CMK (cell line): ENCODE measurements around the gene AUP1.

Experiments used
- DNase-seq: peaks from one replicate; pipeline ENCODE4 v3.0.0-alpha.2; 2010; ENCODE audit warnings: low read depth

The AUP1 gene

GRCh38 chr2:74513605-74514367, 15.7 kb downstream of the AUP1 start:
- no peak for DNase-seq

- no peak for DNase-seq
These were observed 16.5 kb downstream of the AUP1 start for GRCh38 chr2:74512744-74513604.

DNA sequence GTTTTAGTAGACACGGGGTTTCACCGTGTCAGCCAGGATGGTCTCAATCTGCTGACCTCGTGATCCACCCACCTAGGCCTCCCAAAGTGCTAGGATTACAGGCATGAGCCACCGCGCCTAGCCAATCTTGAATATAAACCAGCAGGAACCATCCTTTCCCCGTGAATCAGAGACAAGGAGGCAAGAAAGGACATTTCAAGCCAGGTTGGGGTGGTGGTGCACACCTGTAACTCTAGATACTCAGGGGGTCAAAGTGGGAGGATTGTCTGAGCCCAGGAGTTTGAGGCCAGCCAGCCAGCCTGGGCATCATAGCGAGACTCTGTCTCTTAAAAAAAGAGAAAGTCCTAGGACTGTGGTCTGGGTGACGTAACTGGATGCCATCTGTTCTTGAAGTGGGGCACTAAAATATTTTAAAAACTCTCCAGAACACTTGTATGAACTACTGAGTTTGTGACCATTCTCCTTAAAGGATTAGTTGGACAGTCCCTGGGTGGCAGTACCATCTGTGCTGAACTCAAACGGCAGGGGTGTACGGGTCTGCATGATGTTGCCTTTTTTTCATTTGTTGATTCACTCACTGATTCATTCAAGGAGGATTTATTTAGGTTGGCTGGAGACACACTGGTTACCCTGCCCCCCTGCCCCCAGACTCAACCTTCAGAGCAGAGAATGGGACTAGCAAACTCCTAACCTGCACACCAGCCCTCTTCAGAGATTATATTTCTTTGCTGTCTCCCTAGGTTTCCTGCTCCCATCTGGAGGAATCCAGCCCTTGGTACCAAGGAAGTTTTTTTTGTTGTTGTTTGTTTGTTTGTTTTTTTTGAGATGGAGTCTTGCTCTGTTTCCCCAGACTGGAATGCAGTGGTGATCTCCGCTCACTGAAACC, 18.2 kb downstream of the AUP1 start:
- no peak for DNase-seq

GRCh38 chr2:74510272-74510671, 19.2 kb downstream of the AUP1 start:
- no peak for DNase-seq

- DNase-seq = no peak
These were observed 21.5 kb downstream of the AUP1 start for GRCh38 chr2:74507926-74508520.

GRCh38 chr2:74507145-74507925, 22.2 kb downstream of the AUP1 start, which contains the start of gene PCGF1:
Gene PCGF1 (minus strand): TSS chr2:74507695. CDS start chr2:74507668, 27 bp downstream.
- peak; percentile 96 for DNase-seq

GRCh38 chr2:74505448-74506246, 23.9 kb downstream of the AUP1 start:
- DNase-seq = no peak

DNA sequence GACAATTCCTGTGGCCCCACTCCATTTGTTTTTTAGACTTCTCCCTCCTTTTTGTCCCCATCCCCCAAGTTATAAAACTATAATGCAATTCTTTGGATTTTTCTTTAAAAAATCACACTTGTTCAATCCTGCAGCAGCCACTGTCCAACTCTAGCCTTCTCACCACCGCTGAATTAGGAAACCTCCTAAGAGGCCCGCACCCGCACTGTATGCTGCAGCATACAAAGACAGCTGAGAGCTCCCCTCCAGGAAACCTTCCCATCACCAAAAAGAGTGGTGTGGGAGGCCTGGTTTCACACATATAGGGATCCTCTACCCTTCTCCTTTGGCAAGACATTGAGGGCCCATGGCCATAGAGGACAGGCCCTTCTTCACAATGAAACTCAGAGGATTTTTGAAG, 24.9 kb downstream of the AUP1 start:
- DNase-seq = no peak

- DNase-seq = no peak
These were observed 25.7 kb downstream of the AUP1 start for GRCh38 chr2:74503506-74504475.

DNA sequence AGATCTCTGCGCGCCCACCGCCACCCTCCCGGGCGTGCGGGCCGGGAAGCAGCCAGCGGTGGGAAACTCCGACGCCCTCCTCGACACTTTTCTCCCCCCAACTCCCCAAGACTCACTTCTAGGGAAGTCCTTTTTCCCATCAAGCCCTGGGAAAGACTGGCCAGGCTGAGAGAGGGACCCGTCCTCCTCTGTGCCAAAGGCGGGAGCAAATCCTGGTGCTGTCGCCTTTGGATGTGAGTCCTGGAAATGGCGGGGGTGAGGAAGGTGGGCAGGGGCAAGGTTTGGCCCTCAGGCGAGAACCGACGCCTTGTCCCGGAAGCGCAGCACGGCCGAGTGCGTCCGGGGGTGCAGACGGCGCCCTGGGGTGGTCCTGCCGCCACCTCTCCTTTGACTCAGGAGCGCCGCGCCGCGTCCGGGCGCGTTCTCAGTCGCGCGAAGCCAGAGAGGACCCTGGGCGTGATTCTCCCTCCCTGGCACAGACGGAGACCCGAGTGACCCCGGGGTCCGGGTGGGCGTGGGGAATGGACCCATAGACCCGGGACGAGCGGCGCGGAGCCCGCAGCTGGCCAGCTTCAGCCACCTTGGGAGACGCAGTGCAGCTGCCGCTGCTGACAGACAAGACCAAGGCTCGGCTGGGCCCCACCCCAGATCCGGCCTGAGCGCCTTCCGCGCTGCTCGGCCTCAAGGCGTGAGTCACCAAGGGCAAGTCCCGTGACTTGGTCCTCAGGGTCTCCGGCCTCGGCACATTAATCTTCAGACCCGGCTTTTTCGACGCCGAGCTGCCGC, 26.6 kb downstream of the AUP1 start:
- no peak for DNase-seq

GRCh38 chr2:74502147-74502719, 27.3 kb downstream of the AUP1 start:
- DNase-seq = no peak

DNA sequence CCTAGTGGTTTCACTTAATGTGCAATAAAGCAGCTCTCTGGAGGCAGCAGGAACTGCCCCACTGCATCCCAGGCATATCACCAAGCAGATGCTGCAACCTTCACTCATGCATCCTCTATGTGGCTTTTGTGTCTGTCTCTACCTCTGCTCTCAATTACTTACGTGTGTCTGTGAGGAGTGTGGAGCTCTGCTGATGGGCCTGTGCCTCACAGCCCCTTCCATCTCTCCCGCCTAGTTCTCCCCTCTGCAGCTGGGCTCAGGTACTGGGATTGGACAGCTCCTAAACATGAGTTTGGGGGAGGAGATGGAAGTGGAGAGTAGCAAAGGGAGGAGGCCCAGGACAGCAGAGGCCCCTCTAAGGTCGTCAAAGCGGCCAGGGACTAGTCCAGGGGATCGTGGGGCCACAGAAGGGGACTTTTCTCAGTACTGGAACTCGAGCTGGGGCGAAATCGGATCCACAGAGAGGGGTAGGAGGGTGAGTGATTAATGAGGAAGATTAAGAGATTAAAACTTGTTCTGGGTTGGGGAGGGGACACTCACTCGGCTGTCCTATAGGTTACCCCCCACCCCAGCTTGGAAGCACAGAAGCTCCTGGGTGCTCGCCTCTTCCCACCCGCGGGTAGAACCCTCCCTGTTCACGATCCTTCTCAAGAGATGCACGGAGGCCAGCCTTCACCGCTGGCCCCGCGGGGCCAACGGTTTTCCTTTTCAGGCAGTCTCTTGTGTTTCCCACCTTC, 28.0 kb downstream of the AUP1 start:
- DNase-seq = no peak

DNA sequence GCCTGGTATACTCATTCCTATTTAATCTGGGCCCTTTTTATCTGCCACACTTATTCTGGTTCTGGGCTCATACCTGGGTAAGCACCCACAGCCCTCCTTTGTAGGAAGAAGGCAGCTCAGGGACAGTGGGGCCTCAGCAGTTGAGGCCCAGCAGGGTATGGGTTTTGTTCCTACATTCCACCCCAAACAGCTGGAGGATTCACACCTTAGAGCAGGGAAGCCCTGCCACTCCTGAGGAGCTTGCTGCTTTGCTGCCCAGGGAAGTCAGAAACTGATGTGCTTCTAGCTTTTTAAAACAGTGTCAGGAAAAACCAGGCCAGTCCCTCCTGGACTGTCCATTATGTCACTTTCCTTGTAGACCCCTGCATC, 28.9 kb downstream of the AUP1 start:
- DNase-seq = no peak

DNA sequence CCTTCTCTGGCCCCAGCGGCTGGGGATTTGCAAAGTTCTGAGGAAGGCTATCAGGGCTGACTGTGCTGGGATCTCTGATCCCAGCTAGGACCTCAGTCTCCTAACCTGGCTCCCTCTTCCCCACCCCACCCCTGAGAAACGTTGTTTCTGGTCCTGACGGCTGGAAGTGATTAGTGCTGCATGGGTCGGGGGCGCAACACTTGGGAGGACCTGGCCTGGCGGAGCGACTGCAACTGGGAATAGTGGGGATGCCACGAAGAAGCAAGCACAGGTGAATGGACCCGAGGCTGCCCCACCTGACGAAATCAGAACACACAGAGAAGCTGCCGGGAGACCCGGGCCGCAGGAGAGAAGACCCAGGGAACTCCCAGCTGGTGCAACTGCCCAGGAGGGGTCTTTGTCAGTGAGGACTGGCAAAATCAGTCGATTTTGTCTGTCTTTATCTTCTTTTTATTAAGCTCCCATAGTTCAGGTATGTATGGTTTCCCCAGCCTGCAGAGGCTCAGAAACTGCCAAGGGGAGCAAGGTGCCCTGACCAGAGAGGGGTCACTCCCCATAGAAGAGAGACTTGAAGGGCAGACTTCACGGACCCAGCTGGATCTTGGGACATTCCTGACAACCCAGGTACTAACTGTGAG, 29.4 kb downstream of the AUP1 start:
- DNase-seq = no peak

GRCh38 chr2:74499267-74499939, 30.1 kb downstream of the AUP1 start, which contains the start of gene LBX2:
Gene LBX2 (minus strand): TSS chr2:74499603. CDS start chr2:74499537, 66 bp downstream.
- no peak for DNase-seq
